Neural cell (in vitro differentiated cells): ENCODE measurements around the gene PRDM1.

Experiments used
- EP300 ChIP-seq: fragments of 450-650 bp; conservative IDR thresholded peaks from 2 replicates; pipeline ENCODE4 v1.6.1; 2014; ENCODE audit warnings: antibody characterized with exemption, mild to moderate bottlenecking, moderate library complexity; ENCODE audit not compliant: poor library complexity, severe bottlenecking
- EZH2 ChIP-seq: fragments of 200-600, 300-800 bp; shearing (Covaris generic), sonication (generic); IDR thresholded peaks from 2 replicates; pipeline ENCODE4 v1.6.1; 2014; ENCODE audit warnings: antibody characterized with exemption, low read length, borderline replicate concordance, mild to moderate bottlenecking; ENCODE audit not compliant: insufficient read depth, poor library complexity, severe bottlenecking
- MXI1 ChIP-seq: fragments of 450-650 bp; conservative IDR thresholded peaks from 2 replicates; pipeline ENCODE4 v1.6.1; 2014; ENCODE audit warnings: antibody characterized with exemption, mild to moderate bottlenecking; ENCODE audit not compliant: poor library complexity, severe bottlenecking
- POLR2AphosphoS5 ChIP-seq: IDR thresholded peaks from 2 replicates; pipeline ENCODE4 v1.6.1; 2012
- TAF1 ChIP-seq: IDR thresholded peaks from 2 replicates; pipeline ENCODE4 v1.6.1; 2012; ENCODE audit warnings: low read depth
- TF ChIP-seq, protein P1 (sequence below): fragments of 450-650 bp; IDR thresholded peaks from 2 replicates; pipeline ENCODE4 v1.5.1; 2014; ENCODE audit warnings: antibody characterized with exemption, mild to moderate bottlenecking, moderate library complexity; ENCODE audit not compliant: poor library complexity, severe bottlenecking
- TF ChIP-seq, protein P2 (sequence below): IDR thresholded peaks from 2 replicates; pipeline ENCODE4 v1.6.1; 2012; ENCODE audit warnings: borderline replicate concordance

DNA sequence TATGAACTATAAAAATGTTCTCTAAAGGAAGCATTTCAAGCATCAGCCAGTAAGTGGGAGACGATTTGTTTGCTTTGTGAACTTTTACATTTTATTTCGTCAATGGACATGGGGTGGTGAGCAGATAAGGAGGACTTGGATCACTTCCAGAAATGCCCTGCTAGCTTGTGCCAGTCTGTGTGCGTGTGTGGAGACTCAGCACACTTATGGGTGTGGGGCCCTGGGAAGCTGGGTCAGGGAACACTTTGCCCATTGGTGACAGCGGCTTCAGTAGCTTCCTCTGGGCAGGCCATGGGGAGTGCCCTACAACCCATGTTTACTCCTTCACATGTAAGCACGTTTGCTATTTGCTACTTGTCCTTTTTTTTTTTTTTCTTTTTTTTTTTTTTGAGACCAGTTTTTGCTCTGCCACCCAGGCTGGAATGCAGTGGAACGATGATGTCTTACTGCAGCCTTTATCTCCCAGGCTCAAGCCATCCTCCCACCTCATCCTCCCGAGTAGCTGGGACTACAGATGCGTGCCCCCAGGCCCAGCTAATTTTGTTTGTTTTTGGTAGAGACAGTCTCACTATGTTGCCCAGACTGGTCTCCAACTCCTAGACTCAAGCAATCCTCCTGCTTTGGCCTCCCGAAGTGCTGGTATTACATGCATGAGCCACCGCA is 24.2 kb downstream of the PRDM1 start:
- TF ChIP-seq EZH2: no peak
- TF ChIP-seq, protein P1, sequence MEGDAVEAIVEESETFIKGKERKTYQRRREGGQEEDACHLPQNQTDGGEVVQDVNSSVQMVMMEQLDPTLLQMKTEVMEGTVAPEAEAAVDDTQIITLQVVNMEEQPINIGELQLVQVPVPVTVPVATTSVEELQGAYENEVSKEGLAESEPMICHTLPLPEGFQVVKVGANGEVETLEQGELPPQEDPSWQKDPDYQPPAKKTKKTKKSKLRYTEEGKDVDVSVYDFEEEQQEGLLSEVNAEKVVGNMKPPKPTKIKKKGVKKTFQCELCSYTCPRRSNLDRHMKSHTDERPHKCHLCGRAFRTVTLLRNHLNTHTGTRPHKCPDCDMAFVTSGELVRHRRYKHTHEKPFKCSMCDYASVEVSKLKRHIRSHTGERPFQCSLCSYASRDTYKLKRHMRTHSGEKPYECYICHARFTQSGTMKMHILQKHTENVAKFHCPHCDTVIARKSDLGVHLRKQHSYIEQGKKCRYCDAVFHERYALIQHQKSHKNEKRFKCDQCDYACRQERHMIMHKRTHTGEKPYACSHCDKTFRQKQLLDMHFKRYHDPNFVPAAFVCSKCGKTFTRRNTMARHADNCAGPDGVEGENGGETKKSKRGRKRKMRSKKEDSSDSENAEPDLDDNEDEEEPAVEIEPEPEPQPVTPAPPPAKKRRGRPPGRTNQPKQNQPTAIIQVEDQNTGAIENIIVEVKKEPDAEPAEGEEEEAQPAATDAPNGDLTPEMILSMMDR: no peak
- no peak for TF ChIP-seq POLR2AphosphoS5
- TF ChIP-seq, protein P2, sequence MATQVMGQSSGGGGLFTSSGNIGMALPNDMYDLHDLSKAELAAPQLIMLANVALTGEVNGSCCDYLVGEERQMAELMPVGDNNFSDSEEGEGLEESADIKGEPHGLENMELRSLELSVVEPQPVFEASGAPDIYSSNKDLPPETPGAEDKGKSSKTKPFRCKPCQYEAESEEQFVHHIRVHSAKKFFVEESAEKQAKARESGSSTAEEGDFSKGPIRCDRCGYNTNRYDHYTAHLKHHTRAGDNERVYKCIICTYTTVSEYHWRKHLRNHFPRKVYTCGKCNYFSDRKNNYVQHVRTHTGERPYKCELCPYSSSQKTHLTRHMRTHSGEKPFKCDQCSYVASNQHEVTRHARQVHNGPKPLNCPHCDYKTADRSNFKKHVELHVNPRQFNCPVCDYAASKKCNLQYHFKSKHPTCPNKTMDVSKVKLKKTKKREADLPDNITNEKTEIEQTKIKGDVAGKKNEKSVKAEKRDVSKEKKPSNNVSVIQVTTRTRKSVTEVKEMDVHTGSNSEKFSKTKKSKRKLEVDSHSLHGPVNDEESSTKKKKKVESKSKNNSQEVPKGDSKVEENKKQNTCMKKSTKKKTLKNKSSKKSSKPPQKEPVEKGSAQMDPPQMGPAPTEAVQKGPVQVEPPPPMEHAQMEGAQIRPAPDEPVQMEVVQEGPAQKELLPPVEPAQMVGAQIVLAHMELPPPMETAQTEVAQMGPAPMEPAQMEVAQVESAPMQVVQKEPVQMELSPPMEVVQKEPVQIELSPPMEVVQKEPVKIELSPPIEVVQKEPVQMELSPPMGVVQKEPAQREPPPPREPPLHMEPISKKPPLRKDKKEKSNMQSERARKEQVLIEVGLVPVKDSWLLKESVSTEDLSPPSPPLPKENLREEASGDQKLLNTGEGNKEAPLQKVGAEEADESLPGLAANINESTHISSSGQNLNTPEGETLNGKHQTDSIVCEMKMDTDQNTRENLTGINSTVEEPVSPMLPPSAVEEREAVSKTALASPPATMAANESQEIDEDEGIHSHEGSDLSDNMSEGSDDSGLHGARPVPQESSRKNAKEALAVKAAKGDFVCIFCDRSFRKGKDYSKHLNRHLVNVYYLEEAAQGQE: no peak
- TF ChIP-seq EP300: no peak
- TF ChIP-seq TAF1: no peak
- no peak for TF ChIP-seq MXI1
